ENCODE measurements around the gene FAS. TPM values are rescaled to one million over a fixed set of nuclear protein-coding genes. Genes with fewer than 3 reads are reported as not detected.
"Not testable (repeated sequence)": the region's sequence is repeated elsewhere in the genome, so short reads cannot be mapped to it uniquely, and the experiment has no call there.

The FAS gene
- polyA plus RNA-seq, 3 donors, result 9.6 to 14.7 (median 10.6) TPM

GRCh38 chr10:89019569-89020327 lies 29.1 kb downstream of the FAS start:
- DNase-seq (ENCODE audit: extremely low read depth in 1 of 11, low read depth in 9 of 11, low spot score in 4 of 11), result no peak

DNA sequence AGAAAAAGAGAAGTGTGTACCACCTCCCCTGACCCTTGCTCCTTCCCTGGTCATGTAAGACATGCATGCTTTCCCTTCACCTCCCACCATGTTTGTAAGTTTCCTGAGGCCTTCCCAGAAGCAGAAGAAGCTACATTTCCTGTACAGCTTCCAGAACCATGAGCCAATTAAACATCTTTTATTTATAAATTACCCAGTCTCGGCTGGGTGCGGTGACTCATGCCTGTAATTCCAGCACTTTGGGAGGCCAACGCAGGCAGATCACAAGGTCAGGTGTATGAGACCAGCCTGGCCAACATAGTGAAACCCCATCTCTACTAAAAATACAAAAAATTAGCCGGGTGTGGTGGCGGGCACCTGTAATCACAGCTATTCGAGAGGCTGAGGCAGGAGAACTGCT lies 30.9 kb downstream of the FAS start:
- not testable (repeated sequence) for DNase-seq (ENCODE audit: extremely low read depth in 1 of 11, low read depth in 9 of 11, low spot score in 4 of 11)

DNA sequence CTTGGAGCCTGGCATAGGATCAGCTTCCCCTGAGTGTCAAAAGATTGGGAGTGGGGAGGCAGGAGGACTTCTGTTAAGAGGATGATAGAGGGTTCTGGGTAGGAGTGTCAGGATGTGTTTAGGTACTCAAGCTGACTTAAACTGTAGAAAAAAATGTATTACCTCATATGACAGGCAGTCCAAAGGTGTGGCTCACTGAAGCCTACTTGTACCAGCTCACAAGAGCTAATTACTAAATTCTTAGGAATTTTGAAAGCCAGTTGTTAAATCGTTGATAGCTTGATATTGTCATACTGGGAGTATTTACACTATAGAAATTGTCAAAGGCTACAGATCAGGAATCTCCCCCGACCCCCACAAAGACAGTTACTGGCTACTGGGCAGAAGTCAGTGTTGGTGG lies 32.1 kb downstream of the FAS start:
- DNase-seq (ENCODE audit: extremely low read depth in 1 of 11, low read depth in 9 of 11, low spot score in 4 of 11), result no peak

GRCh38 chr10:89025453-89025852 lies 34.9 kb downstream of the FAS start:
- DNase-seq (ENCODE audit: extremely low read depth in 1 of 11, low read depth in 9 of 11, low spot score in 4 of 11), result no peak

GRCh38 chr10:89029181-89029580 lies 38.6 kb downstream of the FAS start:
- DNase-seq (ENCODE audit: extremely low read depth in 1 of 11, low read depth in 9 of 11, low spot score in 4 of 11), result no peak

DNA sequence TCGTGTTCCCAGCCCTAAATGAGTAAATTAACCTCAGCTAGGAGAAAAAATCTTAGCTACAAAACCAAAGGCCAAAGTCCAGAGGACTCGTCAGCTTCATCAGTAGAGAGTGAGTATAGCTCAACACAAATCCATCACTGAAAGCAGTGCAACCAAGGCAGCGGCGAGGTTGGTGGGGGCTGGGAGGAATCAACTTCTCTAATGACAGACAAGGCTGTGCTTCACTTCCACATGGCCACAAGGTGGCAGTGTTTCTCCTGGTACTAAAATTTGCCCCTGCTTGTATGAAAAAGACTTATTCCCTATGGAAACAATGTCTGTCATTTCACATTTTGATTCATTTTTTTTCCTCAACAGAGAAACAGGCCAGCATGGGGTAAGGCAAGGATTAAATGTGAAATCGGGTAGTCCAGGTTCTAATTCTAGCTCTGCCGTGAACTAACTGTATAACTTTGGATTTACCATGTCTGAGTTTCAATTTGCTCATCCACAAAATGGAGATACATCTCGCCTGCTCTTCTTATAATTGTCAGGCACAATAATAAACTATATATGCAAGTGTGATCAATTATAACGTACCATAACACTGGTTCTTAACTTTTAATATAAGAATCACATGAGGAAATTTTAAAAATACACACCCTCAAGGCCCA lies 39.3 kb downstream of the FAS start:
- DNase-seq (ENCODE audit: extremely low read depth in 1 of 11, low read depth in 9 of 11, low spot score in 4 of 11), result peak; percentile 34 to 65 (median 54)

DNA sequence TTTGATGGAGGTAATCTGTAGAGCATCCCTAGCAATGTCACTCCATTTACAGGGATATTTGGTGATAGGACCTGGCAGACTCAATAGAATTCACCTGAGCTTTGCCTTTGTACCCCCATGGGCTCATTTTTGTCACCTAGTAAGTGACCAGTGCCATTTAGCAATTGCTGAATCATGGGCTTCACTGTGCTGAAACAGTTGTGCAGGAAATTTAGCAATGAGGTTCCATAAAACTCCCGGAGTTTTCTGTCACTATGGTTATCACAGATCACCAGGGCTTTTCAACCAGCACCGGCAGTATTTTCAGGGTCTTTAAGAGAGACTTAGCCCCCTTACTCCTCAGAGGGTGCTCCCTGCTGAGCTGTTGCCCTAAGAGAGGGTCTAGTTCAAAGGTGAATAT lies 40.2 kb downstream of the FAS start:
- DNase-seq (ENCODE audit: extremely low read depth in 1 of 11, low read depth in 9 of 11, low spot score in 4 of 11), result no peak

GRCh38 chr10:89032141-89032891 lies 41.7 kb downstream of the FAS start:
- DNase-seq (ENCODE audit: extremely low read depth in 1 of 11, low read depth in 9 of 11, low spot score in 4 of 11), result peak in 5 of 11 donors; percentile 4 to 12 (median 6)

DNA sequence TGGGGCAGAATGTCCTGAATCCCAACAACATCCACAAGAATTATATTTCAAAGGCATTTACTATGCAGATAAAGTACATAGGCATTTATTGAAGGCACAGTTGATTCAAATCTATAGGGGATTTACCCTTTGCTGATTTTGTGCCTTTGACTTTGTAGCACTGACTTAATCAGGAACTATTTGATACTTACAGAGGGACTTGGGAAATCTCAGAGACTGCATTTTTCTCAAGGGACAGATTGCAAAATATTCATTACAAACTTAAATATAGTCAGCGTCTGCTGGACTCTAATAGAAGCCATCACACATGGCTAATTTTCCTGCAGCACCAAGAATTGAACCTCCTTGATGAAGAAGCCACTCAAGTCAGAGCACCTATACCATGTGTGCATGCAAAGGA lies 44.9 kb downstream of the FAS start:
- DNase-seq (ENCODE audit: extremely low read depth in 1 of 11, low read depth in 9 of 11, low spot score in 4 of 11), result no peak

DNA sequence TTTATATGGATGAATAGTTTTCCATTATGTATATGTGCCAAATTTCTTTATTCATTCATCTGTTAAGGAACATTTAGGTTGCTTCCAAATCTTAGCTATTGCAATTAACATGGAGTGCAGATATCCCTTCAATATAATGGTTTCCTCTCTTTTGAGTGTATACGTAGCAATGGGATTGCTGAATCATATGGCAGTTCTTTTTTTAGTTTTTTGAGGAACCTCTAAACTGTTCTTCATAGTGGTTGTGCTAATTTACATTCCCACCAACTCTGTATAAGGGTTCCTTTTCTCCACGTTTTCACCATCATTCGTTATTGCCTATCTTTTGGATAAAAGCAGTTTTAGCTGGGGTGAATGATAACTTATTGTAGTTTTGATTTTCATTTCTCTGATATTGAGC lies 46.5 kb downstream of the FAS start:
- DNase-seq (ENCODE audit: extremely low read depth in 1 of 11, low read depth in 9 of 11, low spot score in 4 of 11), result no peak

DNA sequence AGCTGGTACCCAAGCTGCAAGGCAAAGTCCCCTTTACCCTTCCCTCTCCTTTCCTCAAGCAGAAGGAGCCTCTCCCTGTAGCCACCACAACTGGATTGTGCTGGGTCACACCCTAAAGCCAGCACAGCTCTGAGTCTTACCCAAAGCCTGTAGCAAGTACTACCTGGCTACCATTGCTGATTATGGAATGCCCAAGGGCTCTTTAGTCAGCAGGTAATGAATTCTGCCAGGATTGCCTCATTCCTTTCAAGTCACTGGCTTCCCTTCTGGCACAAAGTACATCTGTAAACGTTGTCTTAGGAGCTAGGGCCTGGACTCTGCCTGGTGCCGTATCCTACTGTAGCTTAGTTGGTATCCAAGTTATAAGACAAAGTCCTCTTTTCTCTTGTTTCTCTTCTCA lies 52.0 kb downstream of the FAS start:
- no peak for DNase-seq (ENCODE audit: extremely low read depth in 1 of 11, low read depth in 9 of 11, low spot score in 4 of 11)

GRCh38 chr10:89043052-89043451 lies 52.5 kb downstream of the FAS start:
- DNase-seq (ENCODE audit: extremely low read depth in 1 of 11, low read depth in 9 of 11, low spot score in 4 of 11), result no peak

- no peak for DNase-seq (ENCODE audit: extremely low read depth in 1 of 11, low read depth in 9 of 11, low spot score in 4 of 11)
Observed at GRCh38 chr10:89047397-89047796, 56.8 kb downstream of the FAS start.

DNA sequence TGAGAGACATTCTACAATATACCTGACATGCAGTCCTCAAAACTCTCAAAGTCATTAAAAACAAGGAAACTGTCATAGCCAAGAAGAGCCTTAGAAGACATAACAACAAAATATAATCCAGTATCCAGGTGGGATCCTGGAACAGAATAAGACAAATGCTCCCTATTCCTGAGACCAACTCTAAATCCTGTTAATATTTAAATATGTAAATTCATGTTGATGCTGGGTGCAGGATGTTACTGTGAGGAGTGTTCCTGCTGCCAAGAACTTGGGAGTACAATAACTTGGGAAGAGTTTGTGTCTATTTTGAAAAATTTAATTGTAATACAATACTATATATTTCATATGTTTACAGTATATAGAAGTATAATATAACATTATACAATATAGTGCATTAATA lies 61.0 kb downstream of the FAS start:
- no peak for DNase-seq (ENCODE audit: extremely low read depth in 1 of 11, low read depth in 9 of 11, low spot score in 4 of 11)

DNA sequence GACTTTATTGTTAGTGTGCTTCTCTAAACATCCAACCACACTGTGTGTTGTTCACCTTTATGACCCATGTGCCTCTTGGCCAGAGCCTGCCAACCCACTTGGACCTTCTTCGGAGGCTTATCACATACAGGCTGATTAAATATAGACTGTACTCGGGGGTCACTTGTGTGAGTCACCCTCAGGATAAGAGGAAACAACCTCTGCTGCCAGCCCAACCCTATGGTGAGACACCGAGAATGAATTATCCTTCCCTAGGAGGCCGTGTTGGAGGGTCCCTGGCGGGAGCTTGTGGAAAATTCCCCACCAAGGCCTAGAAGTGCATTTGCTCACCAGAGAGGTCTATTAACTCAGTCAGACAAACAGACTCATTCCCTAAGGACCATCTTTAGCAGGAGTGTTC lies 63.0 kb downstream of the FAS start:
- DNase-seq (ENCODE audit: extremely low read depth in 1 of 11, low read depth in 9 of 11, low spot score in 4 of 11), result no peak

- no peak for DNase-seq (ENCODE audit: extremely low read depth in 1 of 11, low read depth in 9 of 11, low spot score in 4 of 11)
Observed at GRCh38 chr10:89055159-89055558, 64.6 kb downstream of the FAS start.

GRCh38 chr10:89062861-89063260 lies 72.3 kb downstream of the FAS start:
- no peak for DNase-seq (ENCODE audit: extremely low read depth in 1 of 11, low read depth in 9 of 11, low spot score in 4 of 11)

GRCh38 chr10:89063465-89063864 lies 72.9 kb downstream of the FAS start:
- no peak for DNase-seq (ENCODE audit: extremely low read depth in 1 of 11, low read depth in 9 of 11, low spot score in 4 of 11)

DNA sequence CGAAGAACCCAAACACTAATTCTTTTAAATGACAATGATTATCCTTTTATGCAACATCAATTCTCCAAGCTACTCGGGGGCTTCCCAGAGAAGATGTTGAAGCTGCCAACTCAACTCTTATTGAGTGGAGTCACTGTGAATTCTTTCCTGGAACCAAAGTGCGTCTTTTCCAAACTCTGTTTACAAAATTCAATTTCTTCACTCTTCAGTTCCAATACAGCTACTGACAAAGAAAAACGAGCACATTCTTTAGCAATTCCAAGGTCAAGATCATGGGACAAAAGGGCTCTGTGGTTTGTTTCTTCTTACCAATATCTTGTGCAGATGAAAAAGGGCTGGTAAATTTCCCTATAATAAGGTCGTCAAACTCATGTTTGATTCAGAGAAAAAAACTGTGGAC lies 74.2 kb downstream of the FAS start:
- no peak for DNase-seq (ENCODE audit: extremely low read depth in 1 of 11, low read depth in 9 of 11, low spot score in 4 of 11)

Measured in renal cortex interstitium (tissue), 11 donors.